ENCODE measurements around the gene LAX1.

- no peak for TF ChIP-seq GATA2 (IDR thresholded peaks at IDR 0.05; ENCODE audit: low read depth, low read length)
- TF ChIP-seq GATA3 (IDR thresholded peaks at IDR 0.05; ENCODE audit: low read depth, low read length): no peak
These were observed 12.6 kb downstream of the LAX1 start for GRCh38 chr1:203777596-203777995.
